Natural killer cell (primary cell): Measurements from ENCODE around the gene KCNK2. TPM values are rescaled to one million over a fixed set of nuclear protein-coding genes. Genes with fewer than 3 reads are reported as not detected.

Experiments
- ATAC-seq, 3 donors: fragments of 150-1000 bp in 2 of 3; fragments of 200-7000 bp in 1 of 3; cut with Tn5 transposase; 1 replicate in 1 of 3; 2 replicates in 2 of 3; pipeline ENCODE4 v1.10.0; 2021; ENCODE audit warnings: mild to moderate bottlenecking in 2 of 3, moderate library complexity in 2 of 3
- DNase-seq, 2 donors: peaks; one replicate each; pipeline versions ENCODE4 v3.0.0 to v3.0.0-alpha.2; 2013 to 2021; ENCODE audit warnings: mixed read lengths in 1 of 2
- H3K27ac ChIP-seq: one replicate; pipeline ENCODE4 v1.5.1; 2013; ENCODE audit warnings: mild to moderate bottlenecking, low read length
- H3K27me3 ChIP-seq: one replicate; pipeline ENCODE4 v1.6.1; 2013; ENCODE audit warnings: low read length; ENCODE audit not compliant: control insufficient read depth, insufficient read depth
- H3K36me3 ChIP-seq: one replicate; pipeline ENCODE4 v1.6.1; 2013; ENCODE audit warnings: low read length; ENCODE audit not compliant: control insufficient read depth, insufficient read depth
- H3K4me1 ChIP-seq: one replicate; pipeline ENCODE4 v1.6.1; 2013; ENCODE audit warnings: low read length; ENCODE audit not compliant: control insufficient read depth, insufficient read depth
- H3K4me3 ChIP-seq: one replicate; pipeline ENCODE4 v1.5.1; 2013; ENCODE audit warnings: low read length
- H3K9me3 ChIP-seq: one replicate; pipeline ENCODE4 v1.6.1; 2013; ENCODE audit warnings: low read length; ENCODE audit not compliant: control insufficient read depth, insufficient read depth
- H3K27ac Mint-ChIP-seq, 2 donors: one replicate each; pipeline ENCODE4 v1.8.0; 2022; ENCODE audit warnings: mild to moderate bottlenecking in 2 of 2, mixed read lengths in 2 of 2, moderate library complexity in 1 of 2
- H3K27me3 Mint-ChIP-seq, 2 donors: one replicate each; pipeline ENCODE4 v1.8.0; 2022; ENCODE audit warnings: low read depth in 2 of 2, mixed read lengths in 2 of 2
- H3K36me3 Mint-ChIP-seq: one replicate; pipeline ENCODE4 v1.8.0; 2022; ENCODE audit warnings: mixed read lengths
- H3K4me1 Mint-ChIP-seq, 2 donors: one replicate each; pipeline ENCODE4 v1.8.0; 2022; ENCODE audit warnings: mixed read lengths in 2 of 2
- H3K4me3 Mint-ChIP-seq: one replicate; pipeline ENCODE4 v1.8.0; 2022; ENCODE audit warnings: mild to moderate bottlenecking, moderate library complexity, mixed read lengths
- H3K9me3 Mint-ChIP-seq, 2 donors: one replicate each; pipeline ENCODE4 v1.8.0; 2022; ENCODE audit warnings: mixed read lengths in 2 of 2
- whole genome bisulfite sequencing: methylation state at CpG from one replicate; pipeline ENCODE4 v1.1.7; 2013; ENCODE audit warnings: missing lambda C conversion rate; ENCODE audit not compliant: insufficient coverage; 5-methylcytosine and 5-hydroxymethylcytosine counted together
- intact Hi-C: fragments of 100-400 bp; cut with micrococcal nuclease; formaldehyde crosslinking; loops from one replicate; pipeline ENCODE4 v1.14.2; 2022
- total RNA-seq, 4 donors: library from RNA; stranded (reverse); fragments of 120-200 nt in 1 of 4; gene quantifications; one replicate each; pipeline versions ENCODE4 v1.2.3 to v1.2.4, GENCODE V29; 2013 to 2022
- TF ChIP-seq, protein P1 (sequence below): fragments of 200-600 bp; IDR thresholded peaks from one replicate; pipeline ENCODE4 v1.8.0; 2022; ENCODE audit warnings: antibody characterized with exemption

The KCNK2 gene
- total RNA-seq, 3 donors from 2014 or later (not counting 1 experiment from before 2014, with no cell fraction given): not detected

DNA sequence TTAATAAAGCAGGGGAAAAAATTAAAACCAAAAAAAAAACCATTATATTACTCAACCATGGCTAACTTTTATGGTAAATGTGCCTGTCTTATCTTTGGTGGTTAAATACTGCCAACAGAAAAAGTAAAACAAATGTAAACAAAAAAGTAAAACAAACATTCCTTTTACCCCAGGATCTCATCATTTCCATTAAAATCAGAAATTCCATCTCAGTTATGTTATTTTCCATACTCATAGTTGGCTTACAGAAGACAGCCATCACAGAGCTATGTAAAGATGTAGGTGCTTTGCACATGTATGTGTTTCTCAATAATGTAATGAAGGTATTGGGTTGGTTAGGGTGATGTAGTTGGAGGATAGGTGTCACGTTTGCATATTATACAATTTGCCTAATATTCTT is 185.0 kb downstream of the KCNK2 start:
- ATAC-seq (no peak), DNase-seq (no peak)
- Histone ChIP-seq H3K27me3 (no peaks in the 10 kb centered on the region), H3K36me3 (no peaks in the 10 kb centered on the region), H3K9me3 (peaks cover 3% of the 10 kb centered on the region), H3K27ac (no peak overlapping the region), H3K4me1 (no peaks in the 10 kb centered on the region), H3K4me3 (no peak overlapping the region)
- no peak overlapping the region for H3K4me3 Mint-ChIP-seq
- WGBS: no CpG with 5 or more reads among the region's 1 CpG
- H3K27ac Mint-ChIP-seq: no peak overlapping the region
- TF ChIP-seq, protein P1, sequence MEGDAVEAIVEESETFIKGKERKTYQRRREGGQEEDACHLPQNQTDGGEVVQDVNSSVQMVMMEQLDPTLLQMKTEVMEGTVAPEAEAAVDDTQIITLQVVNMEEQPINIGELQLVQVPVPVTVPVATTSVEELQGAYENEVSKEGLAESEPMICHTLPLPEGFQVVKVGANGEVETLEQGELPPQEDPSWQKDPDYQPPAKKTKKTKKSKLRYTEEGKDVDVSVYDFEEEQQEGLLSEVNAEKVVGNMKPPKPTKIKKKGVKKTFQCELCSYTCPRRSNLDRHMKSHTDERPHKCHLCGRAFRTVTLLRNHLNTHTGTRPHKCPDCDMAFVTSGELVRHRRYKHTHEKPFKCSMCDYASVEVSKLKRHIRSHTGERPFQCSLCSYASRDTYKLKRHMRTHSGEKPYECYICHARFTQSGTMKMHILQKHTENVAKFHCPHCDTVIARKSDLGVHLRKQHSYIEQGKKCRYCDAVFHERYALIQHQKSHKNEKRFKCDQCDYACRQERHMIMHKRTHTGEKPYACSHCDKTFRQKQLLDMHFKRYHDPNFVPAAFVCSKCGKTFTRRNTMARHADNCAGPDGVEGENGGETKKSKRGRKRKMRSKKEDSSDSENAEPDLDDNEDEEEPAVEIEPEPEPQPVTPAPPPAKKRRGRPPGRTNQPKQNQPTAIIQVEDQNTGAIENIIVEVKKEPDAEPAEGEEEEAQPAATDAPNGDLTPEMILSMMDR: no peak
- no peaks in the 10 kb centered on the region for H3K27me3 Mint-ChIP-seq
- no peaks in the 10 kb centered on the region for H3K4me1 Mint-ChIP-seq
- H3K9me3 Mint-ChIP-seq: peaks cover 9 to 19% of the 10 kb centered on the region in 2 donors
- intact Hi-C loops: no loop called here
- H3K36me3 Mint-ChIP-seq: no peaks in the 10 kb centered on the region

DNA sequence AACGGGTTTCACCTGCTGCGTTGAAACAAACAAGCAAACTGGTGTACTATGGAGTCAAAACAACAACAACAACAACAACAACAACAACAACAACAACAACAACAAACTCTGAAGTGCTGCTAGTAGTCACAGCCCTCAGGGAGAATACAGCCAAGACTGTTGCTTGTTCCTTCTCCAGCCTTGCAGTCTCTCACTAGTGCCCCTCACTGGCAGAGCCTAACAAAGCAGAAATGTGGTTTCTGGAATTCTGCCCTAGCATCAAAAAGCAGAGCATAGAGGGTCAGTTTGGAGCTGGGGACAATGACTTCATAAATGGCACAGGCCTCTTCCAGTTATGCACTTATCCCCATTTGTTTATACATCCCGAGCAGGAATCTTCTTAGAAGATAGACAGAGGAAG is 187.4 kb downstream of the KCNK2 start:
- Mint-ChIP-seq H3K36me3 (no peaks in the 10 kb centered on the region), H3K9me3 (peaks cover 13 to 22% of the 10 kb centered on the region in 2 donors), H3K4me1 (no peaks in the 10 kb centered on the region), H3K27ac (no peak overlapping the region), H3K4me3 (no peak overlapping the region), H3K27me3 (no peaks in the 10 kb centered on the region)
- TF ChIP-seq, protein P1: no peak
- Histone ChIP-seq H3K27ac (no peak overlapping the region), H3K36me3 (no peaks in the 10 kb centered on the region), H3K4me1 (no peaks in the 10 kb centered on the region), H3K4me3 (no peak overlapping the region), H3K9me3 (peaks cover 3% of the 10 kb centered on the region), H3K27me3 (no peaks in the 10 kb centered on the region)
- DNase-seq (no peak), ATAC-seq (no peak)
- intact Hi-C loops: no loop called here
- WGBS: 52% methylated on average over 2 of the region's 3 CpGs

DNA sequence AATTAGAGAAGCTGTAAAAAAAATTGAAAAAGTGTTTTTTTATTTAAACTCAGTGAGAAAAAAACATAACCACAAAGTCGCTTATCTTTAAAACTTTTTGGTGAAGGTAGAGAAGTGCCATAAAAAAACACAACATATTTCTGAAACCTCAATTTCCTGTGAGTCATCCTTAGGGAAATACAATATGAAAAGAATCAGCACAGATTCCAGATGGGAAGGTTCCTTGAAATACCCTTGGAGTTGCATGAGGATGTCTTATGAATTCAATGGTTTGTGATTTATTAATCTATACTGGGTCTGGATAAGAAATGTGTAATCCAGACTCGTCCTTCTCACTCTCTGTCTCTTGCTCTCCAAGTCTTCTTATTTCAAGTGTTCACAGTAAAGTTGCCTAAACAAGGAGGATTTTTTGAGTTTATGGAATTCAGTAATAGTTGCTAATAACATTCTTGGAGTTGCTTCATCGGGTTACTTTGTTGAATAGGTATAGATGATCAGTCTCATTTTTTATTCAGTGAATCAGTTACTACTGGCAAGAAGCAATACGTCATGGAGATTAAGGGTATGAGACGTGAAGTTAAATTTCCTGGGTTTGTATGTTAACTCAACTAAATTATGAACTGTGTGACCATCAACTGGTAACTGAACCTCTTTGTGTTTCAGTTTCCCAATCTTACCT is 191.4 kb downstream of the KCNK2 start:
- H3K4me1 Mint-ChIP-seq: no peaks in the 10 kb centered on the region
- DNase-seq (no peak), ATAC-seq (no peak)
- peaks cover 13 to 26% of the 10 kb centered on the region in 2 donors for H3K9me3 Mint-ChIP-seq
- TF ChIP-seq, protein P1: no peak
- WGBS: 92% methylated on average over 2 of the region's 5 CpGs
- Histone ChIP-seq H3K4me3 (no peak overlapping the region), H3K27me3 (no peaks in the 10 kb centered on the region), H3K27ac (no peak overlapping the region), H3K9me3 (peaks cover 3% of the 10 kb centered on the region), H3K4me1 (no peaks in the 10 kb centered on the region), H3K36me3 (no peaks in the 10 kb centered on the region)
- H3K4me3 Mint-ChIP-seq: no peak overlapping the region
- no peaks in the 10 kb centered on the region for H3K27me3 Mint-ChIP-seq
- intact Hi-C loops: no loop called here
- no peaks in the 10 kb centered on the region for H3K36me3 Mint-ChIP-seq
- no peak overlapping the region for H3K27ac Mint-ChIP-seq

DNA sequence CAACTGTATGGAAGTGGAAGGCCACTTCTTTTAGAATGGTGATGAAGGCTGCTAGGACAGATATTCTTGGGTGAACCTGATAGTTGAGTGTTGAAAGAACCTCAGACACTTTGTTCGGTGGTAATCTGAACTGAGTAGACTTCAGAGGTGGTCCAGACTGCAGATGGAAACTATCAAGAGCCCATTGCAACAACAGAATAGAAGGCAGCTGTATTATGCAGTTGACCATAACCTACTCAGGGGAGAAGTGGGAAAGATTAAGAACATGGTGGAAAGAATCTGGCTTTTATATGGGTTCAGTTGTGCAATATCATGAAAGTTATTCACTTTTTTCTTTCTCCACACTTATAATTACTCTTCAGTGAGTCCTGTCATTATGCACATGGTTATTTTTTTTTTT is 194.0 kb downstream of the KCNK2 start:
- Mint-ChIP-seq H3K36me3 (no peaks in the 10 kb centered on the region), H3K9me3 (peaks cover 10 to 16% of the 10 kb centered on the region in 2 donors), H3K4me1 (no peaks in the 10 kb centered on the region), H3K4me3 (no peak overlapping the region), H3K27me3 (no peaks in the 10 kb centered on the region), H3K27ac (no peak overlapping the region)
- Histone ChIP-seq H3K27me3 (no peaks in the 10 kb centered on the region), H3K4me3 (no peak overlapping the region), H3K9me3 (no peaks in the 10 kb centered on the region), H3K4me1 (no peaks in the 10 kb centered on the region), H3K36me3 (no peaks in the 10 kb centered on the region), H3K27ac (no peak overlapping the region)
- DNase-seq: no peak
- TF ChIP-seq, protein P1: no peak
- intact Hi-C loops: no loop called here
- no peak for ATAC-seq
- WGBS: 69% methylated on average over 1 of the region's 1 CpG
